COLO829 (cell line): ENCODE results near the gene HP.
"Not testable (repeated sequence)": the region's sequence is repeated elsewhere in the genome, so short reads cannot be mapped to it uniquely, and the experiment has no call there.

Experiments
- DNase-seq: peaks from one replicate; pipeline ENCODE4 v3.0.0; 2012; ENCODE audit warnings: low spot score

The HP gene

DNA sequence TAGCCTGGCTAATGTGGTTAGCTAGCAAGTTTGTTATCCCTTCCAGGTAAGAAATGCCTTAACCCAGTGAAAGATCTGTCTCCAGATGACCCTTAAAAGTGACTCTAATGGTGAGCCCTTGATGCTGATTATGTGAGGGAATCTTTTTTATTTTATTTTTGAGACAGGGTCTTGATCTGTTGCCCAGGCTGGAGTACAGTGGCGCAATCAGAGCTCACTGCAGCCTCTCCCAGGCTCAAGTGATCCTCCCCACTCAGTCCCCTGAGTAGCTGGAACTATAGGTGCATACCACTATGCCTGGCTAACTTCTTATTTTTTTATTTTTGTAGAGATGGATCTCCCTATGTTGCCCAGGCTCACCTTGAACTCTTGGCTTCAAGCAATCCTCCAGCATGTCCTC lies 10.8 kb upstream of the HP start:
- no peak for DNase-seq

DNA sequence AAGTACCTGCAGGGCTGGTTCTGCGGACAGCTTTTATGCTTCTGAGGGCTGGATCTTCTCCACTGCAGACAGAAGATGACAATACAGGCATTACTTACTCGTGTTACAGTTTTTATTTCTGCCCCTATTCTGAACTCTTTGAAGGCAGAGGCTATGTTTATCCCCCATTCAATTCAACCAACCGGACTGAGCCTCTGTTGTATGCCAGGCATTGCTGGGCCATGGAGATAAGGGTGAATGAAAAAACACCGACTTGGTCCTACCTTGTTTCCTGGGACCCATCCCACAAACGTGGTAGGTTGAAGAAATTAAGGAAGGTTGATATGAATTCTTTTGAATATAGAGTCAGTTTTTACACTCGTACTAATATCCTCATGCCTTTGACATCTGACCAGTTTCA lies 10.0 kb upstream of the HP start:
- DNase-seq, result no peak

DNA sequence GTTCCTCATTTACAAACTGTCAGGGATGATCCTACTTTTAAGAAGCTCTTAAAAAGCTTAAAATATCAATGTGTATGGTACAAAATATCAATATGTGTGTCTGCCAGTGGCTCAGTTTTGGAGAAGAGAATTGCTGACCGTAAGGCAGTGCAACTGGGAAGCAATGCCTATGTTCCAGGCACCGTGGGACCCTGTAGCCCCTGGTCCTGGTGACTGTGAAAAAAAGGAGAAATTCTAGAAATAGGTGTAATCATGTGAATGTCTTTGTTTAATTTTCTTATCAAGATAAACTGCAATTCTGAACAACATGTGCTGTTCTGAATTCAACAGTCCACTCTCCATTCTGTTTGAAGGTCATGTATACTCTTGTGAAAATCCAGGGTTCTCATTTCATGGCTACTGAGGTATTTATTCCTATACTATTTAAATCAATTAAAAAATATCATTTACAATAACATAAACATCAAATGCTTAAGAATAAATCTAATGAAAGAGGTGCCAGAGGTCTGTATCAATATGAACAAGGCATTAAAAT lies 9.4 kb upstream of the HP start:
- DNase-seq, result no peak

DNA sequence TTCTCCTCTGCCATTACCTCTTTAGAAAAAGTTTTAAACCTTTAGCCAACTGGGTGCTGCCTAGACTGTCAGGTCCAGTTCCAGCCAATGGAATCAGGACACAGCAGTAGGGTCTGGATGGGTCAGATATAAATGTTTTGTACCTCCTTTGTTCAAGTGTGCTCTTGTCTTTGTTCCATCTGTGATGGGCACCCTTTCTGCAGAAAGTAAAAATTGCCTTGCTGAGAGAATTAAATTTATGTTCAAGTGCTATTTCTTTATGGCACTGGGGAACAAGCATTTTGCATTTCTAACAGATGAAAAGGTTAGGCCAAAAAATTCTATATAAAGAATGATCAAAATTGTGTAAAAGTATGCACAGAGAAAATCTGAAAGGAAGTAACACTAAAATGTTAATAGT lies 5.2 kb upstream of the HP start:
- DNase-seq, result no peak

DNA sequence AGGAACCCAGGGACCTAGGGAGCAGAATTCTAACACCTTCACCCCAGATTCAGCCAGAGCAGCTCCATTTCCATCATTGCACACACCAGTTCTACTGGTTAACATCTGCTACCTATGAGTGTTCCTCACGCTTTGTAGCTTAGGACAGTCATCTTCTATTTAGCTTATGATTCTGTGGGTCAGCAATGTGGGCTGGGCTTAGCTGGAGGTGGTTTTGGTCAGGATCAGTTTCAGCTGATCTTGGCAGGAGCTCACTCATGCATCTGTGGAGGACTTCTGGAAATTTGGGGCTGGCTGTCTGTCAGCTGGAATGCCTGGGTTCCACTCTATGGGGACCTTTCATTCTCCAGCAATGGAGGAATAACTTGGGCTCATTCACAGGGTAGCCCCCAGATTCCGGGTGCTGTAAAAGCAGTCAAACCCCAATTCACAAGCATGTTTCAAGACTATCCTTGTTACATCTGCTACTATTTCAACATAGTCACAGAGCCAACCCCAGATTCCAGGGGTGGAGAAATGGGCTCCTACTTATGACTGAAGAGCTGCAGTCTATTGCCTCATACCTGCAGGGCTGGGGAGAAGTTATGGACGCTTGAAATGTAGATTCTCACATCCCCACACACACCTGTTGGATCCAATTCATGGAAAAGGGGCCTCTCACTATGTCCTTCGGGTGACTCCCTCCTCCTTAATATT lies 3.4 kb upstream of the HP start:
- DNase-seq, result no peak

DNA sequence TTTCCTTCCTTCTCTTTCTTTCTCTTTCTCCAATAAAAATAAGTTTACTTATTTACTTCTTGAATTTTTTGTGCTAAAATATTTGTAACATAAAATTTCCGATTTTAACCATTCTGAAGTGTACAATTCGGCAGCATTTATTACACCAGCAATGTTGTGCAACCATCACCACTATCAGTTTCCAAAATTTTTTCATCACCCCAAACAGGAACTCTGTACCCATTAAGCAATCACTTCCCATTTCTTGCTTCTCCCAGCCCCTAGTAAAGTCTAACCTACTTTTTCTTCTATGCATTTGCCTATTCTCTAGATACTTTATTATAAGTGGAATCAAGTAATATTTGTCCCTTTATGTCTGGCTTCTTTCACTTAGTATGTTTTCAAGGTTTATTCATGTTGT lies 2.5 kb upstream of the HP start:
- DNase-seq, result no peak

DNA sequence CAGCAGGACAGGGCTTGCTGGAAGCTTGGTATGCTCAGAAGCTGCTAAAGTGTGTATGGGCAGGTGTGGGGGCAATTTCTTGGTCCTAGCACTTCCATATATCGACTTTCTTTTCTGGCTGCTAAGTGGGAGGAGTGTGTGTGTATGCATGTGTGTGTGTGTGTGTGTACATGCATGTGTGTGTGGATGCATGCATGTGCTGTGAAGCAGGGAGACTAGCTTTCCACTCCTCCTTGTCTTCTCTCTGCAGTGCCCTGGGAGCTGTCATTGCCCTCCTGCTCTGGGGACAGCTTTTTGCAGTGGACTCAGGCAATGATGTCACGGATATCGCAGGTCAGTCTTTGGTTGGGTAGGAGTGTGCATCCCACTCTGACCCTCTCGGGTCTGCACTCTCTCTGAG lies 1.6 kb downstream of the HP start:
- DNase-seq, result no peak

DNA sequence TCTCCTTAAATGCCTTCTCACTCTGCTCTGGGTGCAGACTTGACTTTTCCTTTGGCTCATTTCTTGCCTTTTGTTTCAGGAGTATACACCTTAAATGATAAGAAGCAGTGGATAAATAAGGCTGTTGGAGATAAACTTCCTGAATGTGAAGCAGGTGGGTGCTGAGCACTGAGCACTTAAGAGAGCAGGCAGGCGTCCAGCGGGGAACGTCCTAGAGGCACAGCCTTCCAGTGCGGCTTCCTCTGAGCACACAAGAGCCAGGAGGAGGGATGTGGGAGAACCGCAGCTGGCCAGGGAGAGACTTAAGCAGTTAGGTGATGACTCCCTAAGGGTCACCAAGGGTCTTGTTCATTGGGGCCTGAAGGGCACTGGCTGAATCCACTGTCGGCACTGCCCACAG lies 3.0 kb downstream of the HP start:
- DNase-seq, result not testable (repeated sequence)

DNA sequence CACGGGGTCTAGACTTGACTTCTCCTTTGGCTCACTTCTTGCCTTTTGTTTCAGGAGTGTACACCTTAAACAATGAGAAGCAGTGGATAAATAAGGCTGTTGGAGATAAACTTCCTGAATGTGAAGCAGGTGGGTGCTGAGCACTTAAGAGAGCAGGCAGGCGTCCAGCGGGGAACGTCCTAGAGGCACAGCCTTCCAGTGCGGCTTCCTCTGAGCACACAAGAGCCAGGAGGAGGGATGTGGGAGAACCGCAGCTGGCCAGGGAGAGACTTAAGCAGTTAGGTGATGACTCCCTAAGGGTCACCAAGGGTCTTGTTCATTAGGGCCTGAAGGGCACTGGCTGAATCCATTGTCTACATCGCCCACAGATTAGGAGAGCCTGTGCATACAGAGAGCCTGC lies 4.8 kb downstream of the HP start:
- DNase-seq, result not testable (repeated sequence)

DNA sequence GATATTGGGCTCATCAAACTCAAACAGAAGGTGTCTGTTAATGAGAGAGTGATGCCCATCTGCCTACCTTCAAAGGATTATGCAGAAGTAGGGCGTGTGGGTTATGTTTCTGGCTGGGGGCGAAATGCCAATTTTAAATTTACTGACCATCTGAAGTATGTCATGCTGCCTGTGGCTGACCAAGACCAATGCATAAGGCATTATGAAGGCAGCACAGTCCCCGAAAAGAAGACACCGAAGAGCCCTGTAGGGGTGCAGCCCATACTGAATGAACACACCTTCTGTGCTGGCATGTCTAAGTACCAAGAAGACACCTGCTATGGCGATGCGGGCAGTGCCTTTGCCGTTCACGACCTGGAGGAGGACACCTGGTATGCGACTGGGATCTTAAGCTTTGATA lies 6.1 kb downstream of the HP start:
- DNase-seq, result no peak

DNA sequence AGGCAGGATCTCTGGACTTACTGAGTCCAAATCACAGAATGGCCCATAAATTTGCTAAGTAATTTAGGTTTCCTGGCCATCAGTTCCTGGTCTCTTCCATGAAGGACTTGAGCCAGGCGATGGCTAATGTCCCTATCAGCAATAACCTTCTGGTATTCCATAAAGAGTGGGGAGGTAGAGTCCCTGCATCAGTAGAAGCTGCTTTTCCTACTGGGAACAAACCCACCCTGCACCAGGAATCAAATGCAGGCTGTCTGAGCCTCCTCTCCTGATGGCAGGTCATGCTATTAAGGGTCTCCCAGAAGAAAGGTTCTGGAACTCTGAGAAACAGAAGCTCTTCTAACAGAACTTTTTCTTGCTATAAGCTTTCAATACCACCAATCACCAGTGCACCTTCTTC lies 7.3 kb downstream of the HP start:
- no peak for DNase-seq

DNA sequence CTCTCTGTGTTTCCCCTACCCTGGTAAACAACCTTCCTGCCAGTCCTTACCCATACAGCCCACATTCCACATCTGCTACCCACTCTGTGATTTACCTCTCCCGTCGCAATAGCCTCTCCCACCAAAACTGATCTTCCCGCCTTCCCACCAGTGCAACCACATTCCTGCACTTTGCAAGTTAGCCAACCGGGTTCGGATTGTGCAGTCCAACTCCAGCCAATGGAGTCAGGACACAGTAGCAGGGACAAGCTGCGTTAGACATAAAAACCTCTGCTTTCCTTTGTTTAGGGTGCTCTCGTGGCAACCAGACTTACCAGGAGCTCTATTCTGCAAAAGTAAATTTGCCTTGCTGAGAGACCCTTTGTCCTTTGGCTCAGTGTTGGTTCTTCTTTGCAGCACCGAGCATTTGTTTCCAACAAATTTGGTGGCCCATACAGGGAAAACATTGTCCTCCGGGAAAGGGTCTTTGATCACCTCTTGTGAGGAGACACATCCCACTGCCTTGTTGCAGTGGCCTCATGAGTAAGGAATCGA lies 10.1 kb downstream of the HP start:
- no peak for DNase-seq

DNA sequence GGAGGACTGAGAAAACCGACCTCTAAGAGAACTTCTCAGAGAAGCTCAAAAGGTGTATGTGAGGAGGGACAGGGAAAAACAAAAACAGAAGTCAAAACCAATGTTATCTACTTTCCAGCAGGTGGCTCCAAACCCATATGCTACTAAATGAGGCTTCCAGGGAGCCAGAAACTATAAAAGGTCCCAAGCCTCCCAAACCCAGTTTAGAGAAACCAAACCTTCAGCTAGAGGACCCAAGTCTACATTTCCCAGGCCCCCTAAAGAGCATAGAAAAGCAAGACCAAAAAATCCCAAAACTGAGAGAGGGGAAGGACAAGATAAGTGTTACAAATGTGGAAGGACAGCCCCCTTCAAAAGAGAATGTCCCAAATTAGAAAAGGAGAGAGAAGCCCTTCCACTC lies 12.4 kb downstream of the HP start:
- peak; percentile 20 for DNase-seq

DNA sequence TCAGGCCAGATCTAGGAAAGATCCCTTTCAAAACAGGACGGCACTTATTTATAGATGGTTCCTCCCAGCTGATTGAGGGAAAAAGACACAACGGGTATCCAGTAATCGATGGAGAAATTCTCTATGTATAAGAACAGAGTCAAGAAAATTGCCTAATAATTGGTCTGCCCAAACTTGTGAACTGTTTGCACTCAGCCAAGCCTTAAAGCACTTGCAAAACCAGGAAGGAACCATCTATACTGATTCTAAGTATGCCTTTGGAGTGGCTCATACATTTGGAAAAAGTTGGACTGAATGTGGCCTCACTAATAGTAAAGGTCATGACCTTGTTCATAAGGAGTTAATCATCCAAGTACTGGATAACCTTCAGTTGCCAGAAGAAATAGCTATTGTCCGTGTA lies 14.6 kb downstream of the HP start:
- DNase-seq, result no peak

DNA sequence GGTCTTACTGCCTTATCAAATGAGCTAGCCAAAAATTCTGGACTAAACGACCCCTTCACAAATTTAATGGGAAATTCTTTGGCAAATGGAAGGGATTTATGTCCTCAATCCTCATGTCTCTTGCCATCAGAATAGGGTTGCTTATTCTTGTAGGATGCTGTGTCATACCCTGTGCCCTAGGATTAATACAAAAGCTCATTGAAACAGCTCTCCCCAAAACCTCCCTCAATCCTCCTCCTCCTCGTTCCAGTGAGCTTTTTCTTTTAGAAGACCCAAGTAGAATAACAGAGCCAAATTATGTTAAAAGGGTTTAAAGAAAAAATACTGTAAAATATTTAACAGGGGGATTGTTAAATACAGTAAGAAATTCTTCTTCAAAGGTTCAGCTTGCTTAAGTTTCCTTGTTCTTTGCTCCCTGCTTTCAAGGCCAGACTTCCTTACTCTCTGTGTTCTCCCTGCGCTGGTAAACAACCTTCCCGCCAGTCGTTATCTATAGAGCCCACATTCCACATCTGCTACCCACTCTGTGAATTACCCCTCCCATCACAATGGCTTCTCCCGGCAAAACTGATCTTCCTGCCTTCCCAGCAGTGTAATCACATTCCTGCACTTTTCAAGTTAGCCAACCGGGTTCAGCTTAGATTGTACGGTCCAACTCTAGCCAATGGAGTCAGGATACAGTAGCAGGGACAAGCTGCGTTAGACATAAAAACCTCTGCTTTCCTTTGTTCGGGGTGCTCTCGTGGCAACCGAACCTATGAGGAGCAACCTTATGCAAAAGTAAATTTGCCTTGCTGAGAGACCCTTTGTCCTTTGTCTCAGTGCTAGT lies 18.4 kb downstream of the HP start:
- no peak for DNase-seq

DNA sequence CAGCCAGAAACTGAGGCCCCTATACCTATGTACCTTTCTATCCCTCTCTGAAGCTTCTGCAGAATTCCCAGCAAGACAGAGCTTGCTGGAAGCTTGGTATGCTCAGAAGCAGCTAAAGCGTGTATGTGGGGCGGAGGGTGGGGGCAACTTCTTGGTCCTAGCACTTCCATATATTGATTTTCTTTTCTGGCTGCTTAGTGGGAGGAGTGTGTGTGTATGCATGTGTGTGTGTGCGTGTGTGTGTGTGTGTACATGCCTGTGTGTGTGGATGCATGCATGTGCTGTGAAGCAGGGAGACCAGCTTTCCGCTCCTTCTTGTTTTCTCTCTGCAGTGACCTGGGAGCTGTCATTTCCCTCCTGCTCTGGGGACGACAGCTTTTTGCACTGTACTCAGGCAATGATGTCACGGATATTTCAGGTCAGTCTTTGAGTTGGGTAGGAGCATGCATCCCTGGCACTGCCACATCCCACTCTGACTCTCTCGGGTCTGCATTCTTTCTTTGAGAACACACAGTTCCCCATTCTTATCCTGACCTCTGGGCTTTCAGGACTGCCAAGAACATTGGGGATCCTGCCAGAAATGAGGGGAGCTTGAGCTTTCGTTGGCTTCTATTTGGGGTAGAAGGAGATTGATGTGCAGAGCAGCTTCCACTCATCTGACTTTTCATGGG lies 19.4 kb downstream of the HP start:
- DNase-seq, result no peak

DNA sequence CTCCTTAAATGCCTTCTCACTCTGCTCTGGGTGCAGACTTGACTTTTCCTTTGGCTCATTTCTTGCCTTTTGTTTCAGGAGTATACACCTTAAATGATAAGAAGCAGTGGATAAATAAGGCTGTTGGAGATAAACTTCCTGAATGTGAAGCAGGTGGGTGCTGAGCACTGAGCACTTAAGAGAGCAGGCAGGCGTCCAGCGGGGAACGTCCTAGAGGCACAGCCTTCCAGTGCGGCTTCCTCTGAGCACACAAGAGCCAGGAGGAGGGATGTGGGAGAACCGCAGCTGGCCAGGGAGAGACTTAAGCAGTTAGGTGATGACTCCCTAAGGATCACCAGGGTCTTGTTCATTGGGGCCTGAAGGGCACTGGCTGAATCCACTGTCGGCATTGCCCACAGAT lies 20.8 kb downstream of the HP start:
- DNase-seq, result not testable (repeated sequence)

DNA sequence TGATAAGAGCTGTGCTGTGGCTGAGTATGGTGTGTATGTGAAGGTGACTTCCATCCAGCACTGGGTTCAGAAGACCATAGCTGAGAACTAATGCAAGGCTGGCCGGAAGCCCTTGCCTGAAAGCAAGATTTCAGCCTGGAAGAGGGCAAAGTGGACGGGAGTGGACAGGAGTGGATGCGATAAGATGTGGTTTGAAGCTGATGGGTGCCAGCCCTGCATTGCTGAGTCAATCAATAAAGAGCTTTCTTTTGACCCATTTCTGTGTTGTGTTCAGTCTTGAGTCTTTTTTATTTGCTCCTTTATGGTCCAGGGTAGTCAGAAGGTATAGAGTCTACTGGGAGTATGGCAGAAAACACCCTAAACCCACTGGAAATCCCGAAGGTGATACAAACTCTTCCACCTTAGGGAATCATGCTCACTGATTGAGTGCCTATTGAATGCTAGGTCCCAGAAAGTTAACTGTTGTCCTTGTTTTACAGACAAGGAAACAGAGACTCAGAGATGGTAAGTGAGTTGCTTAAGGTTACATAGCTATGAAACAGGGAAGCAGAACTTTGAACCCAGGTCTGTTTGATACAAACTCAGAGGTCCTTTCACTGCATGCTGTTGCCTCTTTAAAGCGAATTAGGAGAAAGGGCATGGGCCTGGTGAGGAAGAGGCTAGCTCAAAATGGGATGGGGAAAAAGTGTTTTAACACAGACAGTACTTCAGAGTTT lies 22.8 kb downstream of the HP start:
- not testable (repeated sequence) for DNase-seq

DNA sequence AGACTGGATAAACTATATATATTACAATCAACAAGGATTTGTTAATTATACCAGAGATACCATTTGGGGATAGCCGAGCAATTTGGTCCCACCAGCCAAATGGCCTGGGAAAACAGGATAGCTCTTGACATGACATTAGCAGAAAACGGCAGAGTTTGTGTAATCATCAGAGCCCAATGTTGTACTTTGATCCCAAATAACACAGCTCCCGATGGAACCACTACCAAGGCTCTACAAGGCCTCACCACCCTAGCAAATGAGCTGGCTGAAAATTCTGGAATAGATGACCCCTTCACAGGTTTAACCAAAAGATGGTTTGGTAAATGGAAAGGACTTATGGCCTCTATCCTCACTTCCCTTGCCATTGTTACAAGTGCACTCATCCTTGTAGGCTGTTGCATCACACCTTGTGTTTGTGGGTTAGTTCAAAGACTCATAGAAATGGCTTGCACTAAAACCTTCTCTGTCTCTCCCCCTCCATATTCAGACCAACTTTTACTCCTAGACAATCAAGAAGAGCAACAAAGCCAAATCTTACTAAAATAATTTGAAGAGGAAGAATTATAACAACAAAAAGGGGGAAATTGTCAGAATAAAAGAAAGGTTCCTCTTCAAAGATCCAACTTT lies 29.6 kb downstream of the HP start:
- DNase-seq, result no peak

DNA sequence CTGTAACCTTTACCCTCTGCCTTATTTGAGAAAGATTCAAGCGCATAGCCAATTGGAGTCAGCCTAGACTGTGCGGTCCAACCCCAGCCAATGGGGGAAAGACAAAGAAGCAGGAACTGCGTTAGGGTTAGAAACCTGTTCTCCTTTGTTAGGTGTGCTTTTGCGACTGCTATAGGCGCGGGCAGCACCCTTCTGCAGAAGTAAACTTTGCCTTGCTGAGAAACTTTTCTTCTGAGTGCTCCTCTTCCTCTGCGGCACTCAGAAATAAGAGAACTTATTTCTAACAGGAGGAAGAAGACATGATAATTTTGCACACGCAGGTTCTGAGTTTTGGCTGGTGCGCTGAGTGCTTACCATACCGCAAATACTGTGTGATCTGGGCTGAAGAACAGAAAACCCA lies 30.1 kb downstream of the HP start:
- DNase-seq, result no peak

DNA sequence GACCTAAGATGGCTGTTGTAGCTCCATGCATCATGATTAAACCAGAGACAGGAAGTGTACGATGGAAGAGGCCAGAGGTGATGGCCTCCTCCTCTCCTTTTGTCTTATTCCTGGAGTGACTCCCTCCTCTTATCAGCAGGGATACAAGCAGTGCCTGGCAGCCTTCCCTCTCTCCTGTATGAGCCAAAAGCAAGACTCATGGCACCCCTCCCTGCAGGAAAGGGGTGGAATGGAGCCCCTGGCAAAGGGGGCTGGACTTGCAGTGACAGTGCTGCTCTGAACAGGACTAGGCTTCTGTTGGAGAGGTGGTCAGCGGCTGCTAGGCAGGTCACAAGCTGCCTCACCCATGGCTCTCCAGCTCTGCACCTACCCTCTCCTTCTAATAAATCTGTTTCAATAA lies 30.7 kb downstream of the HP start:
- no peak for DNase-seq

DNA sequence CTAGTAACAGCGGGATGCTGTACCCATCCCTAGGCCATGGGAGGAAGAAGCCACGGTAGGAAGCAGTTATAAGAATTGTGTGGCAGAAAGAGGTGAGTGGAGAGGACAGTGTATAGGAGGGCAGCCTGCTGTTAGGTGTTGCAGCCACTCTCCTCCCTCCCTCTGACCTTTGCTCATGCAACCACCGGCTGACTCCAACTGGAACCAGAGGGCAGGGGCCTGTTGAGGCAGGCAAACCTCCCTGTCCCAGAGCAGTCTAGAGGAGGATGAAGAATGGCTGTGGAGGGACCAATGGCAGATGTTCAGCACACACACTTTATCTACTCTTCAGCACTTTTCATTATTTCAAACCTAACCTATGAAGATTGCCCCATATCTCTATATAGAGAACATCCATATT lies 36.9 kb downstream of the HP start:
- no peak for DNase-seq
